Panc1 (cell line): ENCODE results near the gene TMEM242. TPM values are rescaled to one million over a fixed set of nuclear protein-coding genes. Genes with fewer than 3 reads are reported as not detected.

ENCODE experiments used
- ATAC-seq: fragments of 200-7000 bp; cut with Tn5 transposase; 2 replicates; pipeline ENCODE4 v1.9.1; 2020; ENCODE audit warnings: mild to moderate bottlenecking, moderate library complexity
- BruUV-seq: library from RNA; stranded (reverse); fragments of 400-500 nt; replicated peaks from 2 replicates; lab custom pipeline; 2021; lab: Mats Ljungman, UMichigan
- CTCF ChIA-PET: fragments of 300-600 bp; sonication (Branson Sonifier 250); formaldehyde crosslinking; loops from one replicate; lab custom pipeline; 2022; ENCODE audit warnings: antibody characterized with exemption; lab: Charles Lee
- POLR2A ChIA-PET: fragments of 300-600 bp; sonication (Branson Sonifier 250); formaldehyde crosslinking; loops from one replicate; lab custom pipeline; 2022; ENCODE audit warnings: antibody characterized with exemption; lab: Charles Lee
- DNase-seq: peaks from one replicate; pipeline ENCODE4 v3.0.0-alpha.2; 2010; ENCODE audit warnings: low read depth, low spot score
- H3K27ac ChIP-seq: 2 replicates; pipeline ENCODE4 v1.5.1; 2011; ENCODE audit warnings: mild to moderate bottlenecking, low read length, inconsistent platforms
- H3K27me3 ChIP-seq: fragments of 200-500 bp; sonication (Bioruptor generic); 2 replicates; pipeline ENCODE4 v1.6.0; 2014; ENCODE audit warnings: low read length, inconsistent platforms; ENCODE audit not compliant: control insufficient read depth, insufficient read depth
- H3K36me3 ChIP-seq: fragments of 200-500 bp; sonication (Bioruptor generic); 2 replicates; pipeline ENCODE4 v1.5.1; 2014; ENCODE audit warnings: inconsistent platforms, mild to moderate bottlenecking, low read length, moderate library complexity; ENCODE audit not compliant: control insufficient read depth, insufficient read depth
- H3K4me1 ChIP-seq: 2 replicates; pipeline ENCODE4 v1.5.1; 2011; ENCODE audit warnings: inconsistent platforms, mild to moderate bottlenecking, low read length, moderate library complexity; ENCODE audit not compliant: control insufficient read depth, insufficient read depth
- H3K4me3 ChIP-seq, 2 experiments: 2 replicates each; pipeline ENCODE4 v1.5.1; 2011 to 2012; ENCODE audit warnings: low read depth in 2 of 2, low read length in 2 of 2, mild to moderate bottlenecking in 2 of 2, inconsistent platforms in 1 of 2, moderate library complexity in 1 of 2
- H3K9me3 ChIP-seq: fragments of 200-500 bp; sonication (Bioruptor generic); 2 replicates; pipeline ENCODE4 v1.5.1; 2014; ENCODE audit warnings: low read depth, mild to moderate bottlenecking, inconsistent platforms, low read length, moderate library complexity; ENCODE audit not compliant: control insufficient read depth, insufficient read depth
- POLR2AphosphoS5 ChIP-seq: IDR thresholded peaks from 2 replicates; pipeline ENCODE4 v1.6.1; 2012; ENCODE audit warnings: mild to moderate bottlenecking, low read depth, low read length, moderate library complexity
- REST ChIP-seq, 2 experiments: IDR thresholded peaks; 2 replicates each; pipeline ENCODE4 v1.6.1; 2011 to 2012; ENCODE audit warnings: low read depth in 2 of 2, control low read depth in 1 of 2, low read length in 1 of 2, mild to moderate bottlenecking in 1 of 2, moderate library complexity in 1 of 2; ENCODE audit not compliant: insufficient read depth in 1 of 2
- SIN3A ChIP-seq: IDR thresholded peaks from 2 replicates; pipeline ENCODE4 v1.6.1; 2012; ENCODE audit warnings: low read depth, mild to moderate bottlenecking, low read length, moderate library complexity, borderline replicate concordance; ENCODE audit not compliant: insufficient read depth
- TCF7L2 ChIP-seq: IDR thresholded peaks from 2 replicates; pipeline ENCODE4 v1.6.1; 2011; ENCODE audit warnings: mild to moderate bottlenecking, low read depth, low read length, inconsistent platforms
- in situ Hi-C: cut with HindIII; loops from 2 replicates; pipeline ENCODE4 v1.10.0; 2016; ENCODE audit warnings: low sequenced_read_pairs, low pct_unique_long_range_greater_than_20kb
- intact Hi-C: fragments of 100-400 bp; cut with micrococcal nuclease; formaldehyde crosslinking; loops from one replicate; pipeline ENCODE4 v1.10.0; 2022; ENCODE audit not compliant: unreplicated experiment
- total RNA-seq: library from RNA; stranded (reverse); gene quantifications from one replicate; pipeline ENCODE4 v1.2.1, GENCODE V29; 2021; ENCODE audit not compliant: unreplicated experiment
- TF ChIP-seq, protein P1 (sequence below): fragments of 450-650 bp; IDR thresholded peaks from 2 replicates; pipeline ENCODE4 v1.5.1; 2017; ENCODE audit warnings: mild to moderate bottlenecking

The TMEM242 gene
- total RNA-seq, 1 experiment from 2014 or later = 6.8 TPM

GRCh38 chr6:157245436-157245835, 77.9 kb downstream of the TMEM242 start:
- ATAC-seq (no peak), DNase-seq (no peak)
- in situ Hi-C loops (no loop called here), intact Hi-C loops (no loop called here)
- ChIA-PET POLR2A (no interaction called here), CTCF (no interaction called here)
- TF ChIP-seq POLR2AphosphoS5 (no peak), TCF7L2 (no peak), SIN3A (no peak), REST (IDR thresholded peaks at IDR 0.05; ENCODE audit: insufficient read depth in 1 of 2, low read depth in 2 of 2, low read length in 1 of 2) (no peak)
- TF ChIP-seq, protein P1, sequence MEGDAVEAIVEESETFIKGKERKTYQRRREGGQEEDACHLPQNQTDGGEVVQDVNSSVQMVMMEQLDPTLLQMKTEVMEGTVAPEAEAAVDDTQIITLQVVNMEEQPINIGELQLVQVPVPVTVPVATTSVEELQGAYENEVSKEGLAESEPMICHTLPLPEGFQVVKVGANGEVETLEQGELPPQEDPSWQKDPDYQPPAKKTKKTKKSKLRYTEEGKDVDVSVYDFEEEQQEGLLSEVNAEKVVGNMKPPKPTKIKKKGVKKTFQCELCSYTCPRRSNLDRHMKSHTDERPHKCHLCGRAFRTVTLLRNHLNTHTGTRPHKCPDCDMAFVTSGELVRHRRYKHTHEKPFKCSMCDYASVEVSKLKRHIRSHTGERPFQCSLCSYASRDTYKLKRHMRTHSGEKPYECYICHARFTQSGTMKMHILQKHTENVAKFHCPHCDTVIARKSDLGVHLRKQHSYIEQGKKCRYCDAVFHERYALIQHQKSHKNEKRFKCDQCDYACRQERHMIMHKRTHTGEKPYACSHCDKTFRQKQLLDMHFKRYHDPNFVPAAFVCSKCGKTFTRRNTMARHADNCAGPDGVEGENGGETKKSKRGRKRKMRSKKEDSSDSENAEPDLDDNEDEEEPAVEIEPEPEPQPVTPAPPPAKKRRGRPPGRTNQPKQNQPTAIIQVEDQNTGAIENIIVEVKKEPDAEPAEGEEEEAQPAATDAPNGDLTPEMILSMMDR = no peak
- H3K9me3 ChIP-seq = no peaks in the 10 kb centered on the region
- BruUV-seq = no TSS peak
- H3K27ac ChIP-seq = no peak overlapping the region
- no peak overlapping the region for H3K4me3 ChIP-seq
- no peaks in the 10 kb centered on the region; the same call in 1 of the 2 replicates for H3K27me3 ChIP-seq
- no peaks in the 10 kb centered on the region for H3K4me1 ChIP-seq
- H3K36me3 ChIP-seq = no peaks in the 10 kb centered on the region

- H3K4me1 ChIP-seq = no peaks in the 10 kb centered on the region
- intact Hi-C loops = no loop called here
- H3K27me3 ChIP-seq = no peaks in the 10 kb centered on the region; the same call in 1 of the 2 replicates
- no peaks in the 10 kb centered on the region for H3K9me3 ChIP-seq
- no TSS peak for BruUV-seq
- no peak for DNase-seq
- H3K4me3 ChIP-seq = no peak overlapping the region
- H3K27ac ChIP-seq = no peak overlapping the region
- POLR2A ChIA-PET = no interaction called here
- CTCF ChIA-PET = no interaction called here
- in situ Hi-C loops = no loop called here
- TF ChIP-seq REST (IDR thresholded peaks at IDR 0.05; ENCODE audit: insufficient read depth in 1 of 2, low read depth in 2 of 2, low read length in 1 of 2) = no peak
- no peak for TF ChIP-seq SIN3A
- TF ChIP-seq, protein P1 = no peak
- no peak for TF ChIP-seq TCF7L2
- no peak for TF ChIP-seq POLR2AphosphoS5
- no peaks in the 10 kb centered on the region for H3K36me3 ChIP-seq
- no peak for ATAC-seq
Observed at GRCh38 chr6:157244780-157245179, 78.5 kb downstream of the TMEM242 start.
